T-helper 1 cell treated with Interleukin-12 subunit alpha and Interleukin-12 subunit beta and Interleukin-4 antibody, amounts not matched to agents 30 ng/mL and 1 ng/mL, for 36 hours (primary cell): ENCODE data around the gene OR13A1. TPM values are rescaled to one million over a fixed set of nuclear protein-coding genes. Genes with fewer than 3 reads are reported as not detected.
"Not testable (repeated sequence)": the region's sequence is repeated elsewhere in the genome, so short reads cannot be mapped to it uniquely, and the experiment has no call there.

Experiments used
- intact Hi-C: fragments of 100-400 bp; cut with micrococcal nuclease; formaldehyde crosslinking; loops from one replicate; pipeline ENCODE4 v1.15.1; 2024
- total RNA-seq: library from RNA; stranded (reverse); gene quantifications from 2 replicates; pipeline ENCODE4 v1.2.3, GENCODE V29; 2022

OR13A1 gene
- total RNA-seq, 1 donor from 2014 or later = not detected

DNA sequence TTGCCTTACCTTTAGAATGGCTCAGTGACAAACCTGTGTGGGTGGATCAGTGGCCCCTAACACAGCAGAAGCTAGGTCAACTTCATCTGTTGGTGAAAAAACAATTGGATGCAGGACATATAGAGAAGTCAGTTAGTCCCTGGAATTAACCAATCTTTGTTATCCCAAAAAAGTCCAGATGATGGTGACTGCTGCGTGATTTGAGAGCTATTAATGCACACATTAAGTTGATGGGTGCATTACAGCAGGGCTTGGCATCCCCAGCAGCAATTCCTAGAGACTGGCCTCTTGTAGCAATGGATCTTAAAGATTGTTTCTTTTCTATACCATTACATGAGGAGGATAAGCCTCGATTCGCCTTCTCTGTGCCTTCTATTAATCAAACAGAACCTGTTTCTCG lies 33.3 kb downstream of the OR13A1 start:
- intact Hi-C loops = no loop called here

DNA sequence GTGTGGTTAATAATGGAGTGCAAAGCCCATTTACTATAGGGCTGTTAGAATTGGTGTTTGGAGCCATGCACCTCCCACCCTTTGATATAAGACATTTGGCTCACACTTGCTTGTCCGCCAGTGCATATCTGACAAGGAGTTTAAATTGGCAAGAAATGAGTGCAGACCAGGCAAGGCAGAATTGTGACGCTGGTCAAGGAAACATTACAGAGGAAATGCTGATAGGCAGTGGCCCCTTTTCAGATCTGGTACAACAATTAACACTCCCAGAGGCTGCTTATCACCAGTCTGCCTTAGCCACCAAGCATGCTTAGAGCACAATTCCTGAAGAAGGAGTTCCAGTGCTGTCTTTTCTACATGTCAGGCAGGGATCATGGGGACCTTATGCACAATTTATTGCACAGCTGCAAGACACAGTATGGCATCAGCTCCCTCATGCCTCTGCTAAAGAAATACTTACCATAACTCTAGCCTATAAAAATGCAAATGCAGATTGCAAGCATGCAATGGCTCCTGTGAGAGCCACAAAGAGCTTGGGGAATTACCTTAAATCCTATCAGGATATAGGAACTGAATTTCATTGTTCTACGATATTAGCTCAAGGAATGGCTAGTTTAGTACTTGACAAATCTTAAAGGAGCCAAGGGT lies 35.2 kb downstream of the OR13A1 start:
- intact Hi-C loops = no loop called here

DNA sequence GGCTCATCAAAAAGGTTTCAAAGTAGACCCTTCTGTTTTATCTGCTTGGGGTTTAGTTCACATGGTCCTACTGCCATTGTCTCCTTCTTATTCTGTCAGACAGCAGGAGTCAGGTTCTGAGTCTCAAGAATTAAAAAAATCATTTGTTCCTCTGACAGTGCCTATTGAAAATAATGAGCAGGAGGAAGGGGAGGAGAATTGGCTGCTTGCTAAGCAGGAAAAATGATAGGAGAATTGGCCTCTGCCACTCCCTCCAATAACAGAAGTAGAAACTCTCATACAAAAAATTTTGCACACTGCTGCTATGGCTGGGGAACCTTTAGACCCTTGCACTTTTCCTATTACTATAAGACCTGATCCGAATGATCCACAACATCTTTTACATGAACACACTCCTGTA lies 35.7 kb downstream of the OR13A1 start:
- intact Hi-C loops = no loop called here

DNA sequence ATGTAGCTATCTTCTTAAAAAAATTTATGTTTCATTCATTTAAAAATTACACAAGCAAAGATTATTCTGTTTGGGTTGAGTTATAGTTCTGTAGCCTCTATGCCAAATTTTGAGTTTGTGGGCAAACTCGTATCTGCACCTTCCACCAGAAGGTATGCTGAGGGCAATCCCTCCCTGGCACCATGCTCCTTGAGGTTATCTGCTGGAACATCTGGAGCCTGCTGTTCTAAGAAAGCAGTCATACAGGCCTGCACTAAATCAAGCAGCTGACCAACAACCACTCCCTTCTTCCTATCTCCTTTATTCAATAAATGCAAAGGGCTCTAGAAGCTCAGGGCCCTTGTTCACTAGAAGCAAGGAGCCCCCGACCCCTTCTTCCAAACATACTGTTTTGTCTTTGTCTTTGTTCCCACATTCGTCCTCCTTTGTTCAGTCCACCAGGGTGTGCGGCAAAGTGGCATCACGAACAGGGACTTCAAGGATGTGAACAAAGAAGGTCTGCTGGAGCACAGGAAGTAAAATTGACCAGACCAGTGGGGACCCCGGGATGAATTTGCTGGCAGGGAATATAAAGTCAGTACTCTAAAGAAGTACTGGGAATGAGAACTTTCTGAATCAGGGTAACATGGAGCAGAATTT lies 36.4 kb downstream of the OR13A1 start:
- intact Hi-C loops = no loop called here

DNA sequence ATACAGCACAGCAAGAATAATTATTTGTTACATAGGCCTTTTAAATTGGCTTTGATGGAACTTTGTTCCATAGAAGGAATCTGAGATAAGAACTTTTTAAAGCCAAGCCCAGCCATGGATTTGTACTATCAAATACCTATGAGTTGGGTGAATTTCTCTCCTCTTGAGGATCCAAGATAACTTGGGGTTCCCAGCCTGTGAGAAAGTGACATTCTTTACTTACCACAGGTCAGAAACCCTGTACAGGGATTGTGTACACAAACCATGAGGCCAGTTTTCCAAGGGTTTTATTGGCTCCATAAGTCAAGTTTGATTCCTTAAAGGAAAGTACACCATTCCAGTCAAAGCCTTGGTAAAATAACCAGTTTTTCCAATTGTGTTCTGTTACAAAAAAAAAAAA lies 39.3 kb downstream of the OR13A1 start:
- intact Hi-C loops = not testable (repeated sequence)

DNA sequence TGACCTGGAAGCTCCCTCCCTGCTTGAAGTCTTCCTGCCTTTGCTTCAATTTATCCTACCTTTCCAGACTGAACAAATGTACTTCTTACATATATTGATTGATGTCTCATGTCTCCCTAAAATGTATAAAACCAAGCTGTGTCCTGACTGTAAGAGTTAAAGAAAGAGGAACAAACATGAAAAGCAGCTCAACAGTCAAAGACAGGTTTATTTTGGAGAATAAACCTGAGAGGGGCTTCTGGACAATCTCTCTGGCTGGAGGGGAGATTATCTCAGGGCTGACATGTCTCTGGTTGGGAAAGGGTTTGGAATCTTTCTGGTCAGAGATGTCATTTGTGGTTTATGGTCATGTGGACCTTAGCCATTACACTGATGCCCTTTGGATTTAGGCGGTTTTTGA lies 41.0 kb downstream of the OR13A1 start:
- intact Hi-C loops = no loop called here

DNA sequence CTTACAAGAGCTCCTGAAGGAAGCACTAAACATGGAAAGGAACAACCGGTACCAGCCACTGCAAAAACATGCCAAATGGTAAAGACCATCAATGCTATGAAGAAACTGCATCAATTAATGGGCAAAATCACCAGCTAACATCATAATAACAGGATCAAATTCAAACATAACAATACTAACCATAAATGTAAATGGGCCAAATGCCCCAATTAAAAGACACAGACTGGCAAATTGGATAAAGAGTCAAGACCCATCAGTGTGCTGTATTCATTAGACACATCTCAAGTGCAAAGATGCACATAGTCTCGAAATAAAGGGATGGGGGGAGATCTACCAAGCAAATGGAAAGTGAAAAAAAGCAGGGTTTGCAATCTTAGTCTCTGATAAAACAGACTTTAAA lies 47.6 kb downstream of the OR13A1 start:
- intact Hi-C loops = not testable (repeated sequence)

DNA sequence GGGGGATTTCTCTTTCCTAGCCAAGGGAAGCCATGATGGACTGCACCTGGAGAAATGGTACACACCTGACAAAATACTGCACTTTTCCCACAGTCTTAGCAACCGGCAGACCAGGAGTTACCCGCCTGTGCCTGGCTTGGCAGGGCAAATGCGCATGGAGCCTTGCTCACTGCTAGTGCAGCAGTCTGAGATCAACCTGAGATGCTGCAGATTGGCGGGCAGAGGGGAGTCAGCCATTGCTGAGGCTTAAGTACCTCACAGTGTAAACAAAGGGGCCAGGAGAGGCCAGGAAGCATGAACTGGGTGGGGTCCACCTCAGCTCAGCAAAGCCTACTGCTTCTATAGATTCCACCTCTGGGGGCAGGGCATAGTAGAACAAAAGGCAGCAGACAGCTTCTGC lies 49.4 kb downstream of the OR13A1 start:
- intact Hi-C loops = no loop called here

DNA sequence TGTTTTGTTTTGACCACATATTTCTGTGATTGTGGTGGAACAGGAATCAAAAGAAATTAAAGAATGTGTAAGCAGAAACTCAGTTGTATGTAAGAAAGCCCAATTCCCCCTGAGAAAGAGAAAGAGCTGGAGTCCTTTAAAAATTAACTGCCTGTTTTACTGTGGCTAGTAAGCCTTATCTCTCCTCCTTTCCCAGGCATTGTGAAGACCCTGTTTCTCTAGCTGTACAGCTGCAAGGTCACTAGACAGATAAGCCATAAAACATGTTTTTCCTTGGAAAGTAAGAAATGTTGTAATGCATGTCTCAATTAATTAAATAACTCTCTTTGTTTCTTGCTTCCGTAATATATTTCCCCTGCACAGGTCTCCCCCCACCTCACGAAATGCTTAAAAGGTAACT lies 53.5 kb downstream of the OR13A1 start:
- intact Hi-C loops = no loop called here

DNA sequence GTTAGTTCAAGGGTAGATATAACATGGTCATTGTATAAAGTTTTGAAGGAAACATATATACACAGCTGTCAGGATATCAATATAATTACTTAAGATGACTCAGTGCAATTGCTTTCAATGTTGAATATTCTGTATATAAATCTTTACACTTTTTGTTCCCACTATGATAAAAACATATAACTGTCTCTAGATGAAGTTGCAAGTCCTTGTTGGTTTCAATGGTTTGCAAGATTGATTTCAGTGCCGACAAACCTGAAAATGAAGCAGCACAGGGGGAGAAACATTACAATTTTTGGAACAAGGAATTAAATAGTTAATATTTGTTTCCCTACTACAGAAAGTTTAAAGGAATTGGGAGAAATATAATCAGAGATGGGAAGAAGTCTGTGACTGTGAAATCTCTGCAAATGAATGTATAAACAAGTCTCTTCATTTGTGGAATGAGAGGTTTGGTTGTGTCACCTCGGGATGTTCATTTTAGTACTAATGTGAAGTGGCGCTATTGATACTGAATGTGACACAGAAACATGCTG lies 54.1 kb downstream of the OR13A1 start:
- intact Hi-C loops = no loop called here

DNA sequence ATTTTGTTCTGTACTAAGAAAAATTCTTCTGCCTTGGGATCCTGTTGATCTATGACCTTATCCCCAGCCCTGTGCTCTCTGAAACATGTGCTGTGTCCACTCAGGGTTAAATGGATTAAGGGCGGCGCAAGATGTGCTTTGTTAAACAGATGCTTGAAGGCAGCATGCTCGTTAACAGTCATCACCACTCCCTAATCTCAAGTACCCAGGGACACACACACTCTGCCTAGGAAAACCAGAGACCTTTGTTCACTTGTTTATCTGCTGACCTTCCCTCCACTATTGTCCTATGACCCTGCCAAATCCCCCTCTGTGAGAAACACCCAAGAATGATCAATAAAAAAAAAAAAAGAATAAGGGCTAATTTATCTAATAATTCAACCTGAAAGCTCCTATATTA lies 54.8 kb downstream of the OR13A1 start:
- intact Hi-C loops = not testable (repeated sequence)

DNA sequence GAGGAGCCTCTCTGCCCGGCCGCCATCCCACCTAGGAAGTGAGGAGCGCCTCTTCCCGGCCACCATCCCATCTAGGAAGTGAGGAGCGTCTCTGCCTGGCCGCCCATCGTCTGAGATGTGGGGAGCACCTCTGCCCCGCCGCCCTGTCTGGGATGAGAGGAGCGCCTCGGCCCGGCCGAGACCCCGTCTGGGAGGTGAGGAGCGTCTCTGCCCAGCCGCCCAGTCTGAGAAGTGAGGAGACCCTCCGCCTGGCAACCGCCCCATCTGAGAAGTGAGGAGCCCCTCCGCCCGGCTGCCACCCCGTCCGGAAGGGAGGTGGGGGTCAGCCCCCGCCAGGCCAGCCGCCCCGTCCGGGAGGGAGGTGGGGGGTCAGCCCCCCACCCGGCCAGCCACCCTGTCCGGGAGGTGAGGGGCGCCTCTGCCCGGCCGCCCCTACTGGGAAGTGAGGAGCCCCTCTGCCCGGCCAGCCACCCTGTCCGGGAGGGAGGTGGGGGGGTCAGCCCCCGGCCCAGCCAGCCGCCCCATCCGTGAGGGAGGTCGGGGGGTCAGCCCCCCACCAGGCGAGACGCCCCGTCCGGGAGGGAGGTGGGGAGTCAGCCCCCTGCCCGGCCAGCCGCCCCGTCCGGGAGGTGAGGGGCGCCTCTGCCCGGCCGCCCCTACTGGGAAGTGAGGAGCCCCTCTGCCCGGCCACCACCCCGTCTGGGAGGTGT lies 55.5 kb downstream of the OR13A1 start:
- intact Hi-C loops = not testable (repeated sequence)

DNA sequence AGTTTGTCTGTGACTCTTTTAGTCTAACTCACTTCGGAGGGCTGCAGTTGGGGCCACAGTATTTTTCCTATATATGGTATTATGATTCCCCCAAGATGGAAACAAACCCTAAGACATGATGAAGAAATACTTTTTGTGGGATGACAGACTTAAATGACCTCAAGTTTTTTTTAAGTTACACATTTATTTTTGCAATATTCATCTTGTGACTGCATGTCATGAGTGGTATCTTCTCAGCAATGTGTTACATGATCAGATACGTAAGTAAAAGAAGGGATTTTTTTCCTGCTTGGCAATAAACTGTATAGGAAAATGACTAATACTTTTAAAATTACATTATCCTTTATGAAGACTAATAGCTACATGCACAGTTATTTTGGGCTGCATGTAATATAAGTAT lies 57.8 kb downstream of the OR13A1 start:
- intact Hi-C loops = no loop called here

DNA sequence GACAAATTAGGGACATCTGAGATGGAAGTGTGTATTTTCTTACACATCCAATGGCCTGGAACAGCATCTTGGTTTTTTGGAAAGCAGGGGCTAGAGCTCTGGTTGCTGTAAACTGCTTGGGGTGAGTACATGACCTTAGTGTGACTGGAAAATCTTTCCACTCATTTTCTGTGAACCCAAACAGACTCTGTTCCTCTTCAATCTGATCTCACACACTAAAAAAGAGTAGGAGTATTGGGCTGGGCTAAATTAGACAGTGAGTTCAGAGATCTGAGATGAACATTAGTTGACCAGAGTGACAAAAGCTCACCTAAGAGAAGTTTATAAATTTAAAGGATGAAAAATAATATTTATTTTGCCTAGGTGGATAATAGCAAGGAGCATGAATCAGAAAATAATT lies 59.2 kb downstream of the OR13A1 start:
- intact Hi-C loops = no loop called here

DNA sequence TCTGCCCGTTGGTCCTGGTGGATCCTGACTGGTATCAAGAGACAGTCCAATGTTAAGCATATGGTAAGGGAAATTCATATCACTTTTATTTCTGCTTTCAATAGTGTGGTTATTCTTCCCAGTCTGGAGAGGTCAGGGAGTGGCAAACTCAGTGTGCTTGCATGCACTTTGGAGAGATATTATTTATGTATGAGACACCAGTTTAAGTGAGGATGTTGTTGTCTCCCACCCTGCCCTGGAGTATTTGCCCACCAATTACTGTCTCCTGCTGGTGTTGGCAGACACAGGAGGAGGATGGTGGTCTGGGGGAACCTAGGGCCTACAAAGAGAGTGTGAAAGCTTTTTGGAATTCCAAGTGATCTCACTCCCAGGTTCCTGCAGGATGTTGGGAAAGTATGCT lies 59.7 kb downstream of the OR13A1 start:
- intact Hi-C loops = no loop called here

DNA sequence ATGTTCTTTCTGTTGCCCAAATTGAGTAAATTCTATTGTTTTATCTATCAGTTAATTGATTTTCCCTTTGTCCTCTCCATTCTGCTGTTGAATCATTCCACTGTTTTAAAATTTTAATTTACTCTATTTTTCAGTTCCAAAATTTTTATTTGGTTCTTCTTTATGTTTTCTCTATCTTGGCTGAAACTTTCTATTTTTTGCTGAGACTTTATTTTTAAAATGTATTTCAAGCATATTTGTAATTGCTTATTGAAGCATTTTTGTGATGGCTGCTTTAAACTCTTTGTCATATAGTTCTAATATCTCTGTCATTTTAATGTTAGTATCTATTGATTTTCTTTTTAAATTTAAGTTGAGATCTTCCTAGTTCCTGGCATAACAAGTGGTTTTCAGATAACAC lies 60.5 kb downstream of the OR13A1 start:
- intact Hi-C loops = loop anchor here (5.0 kb wide), 2 partner anchors 97 to 117 kb away; partner anchors contain the start of gene ALOX5

DNA sequence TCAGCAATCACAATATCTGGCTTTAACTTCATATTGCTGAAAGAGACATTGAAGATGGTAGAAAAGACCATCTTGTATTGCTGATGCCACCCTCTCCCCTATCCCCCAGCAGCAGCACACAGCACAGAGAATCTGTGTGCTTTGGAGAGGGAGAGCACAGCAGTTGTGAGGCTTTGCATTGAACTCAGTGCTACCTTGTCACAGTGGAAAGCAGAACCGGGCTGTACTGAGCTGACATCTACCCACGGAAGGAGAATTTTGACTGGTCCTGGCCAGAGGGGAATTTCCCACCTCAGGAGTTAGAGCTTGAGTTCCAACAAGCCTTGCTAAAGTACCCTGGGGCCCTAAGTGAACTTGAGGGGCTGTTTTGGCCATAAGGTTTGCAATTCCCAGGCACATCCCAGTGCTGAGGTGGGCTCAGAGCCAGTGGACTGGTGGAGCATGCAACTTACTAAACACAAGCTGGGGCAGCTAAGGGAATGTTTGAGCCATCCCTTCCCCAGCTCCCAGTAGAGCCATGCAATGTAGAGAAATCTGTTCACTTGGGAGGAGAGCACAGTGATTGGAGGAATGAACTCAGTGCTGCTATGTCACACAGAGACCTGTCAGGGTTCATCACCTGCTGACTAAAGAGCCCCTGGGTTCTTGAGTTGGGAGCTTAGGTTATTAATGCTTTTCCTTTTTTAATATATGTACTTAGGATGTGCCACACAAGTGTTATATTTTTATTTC lies 62.1 kb downstream of the OR13A1 start:
- intact Hi-C loops = loop anchor here (5.0 kb wide), 2 partner anchors 99 to 119 kb away; partner anchors contain the start of gene ALOX5
